ENCODE data around the gene ECHDC3. TPM values are rescaled to one million over a fixed set of nuclear protein-coding genes. Genes with fewer than 3 reads are reported as not detected.

ECHDC3 gene
- total and polyA plus RNA-seq, 10 of the 15 experiments (the other 5 are each of a cell fraction or from before 2014, with no cell fraction given), result 0.16 to 10.0 (median 6.0) TPM

GRCh38 chr10:11702264-11702663 is 39.9 kb upstream of the ECHDC3 start:
- no peak for DNase-seq (ENCODE audit: low read depth, low spot score)
- Histone ChIP-seq H3K9me3 (replicated peaks; ENCODE audit: control insufficient read depth, insufficient read depth, low read length) (no peaks in the 10 kb centered on the region; the same call in 2 of the 3 replicates), H3K27me3 (replicated peaks in 1 of 2; ENCODE audit: control insufficient read depth in 2 of 2, insufficient read depth in 2 of 2, low read length in 1 of 2) (no peaks in the 10 kb centered on the region), H3K27ac (ENCODE audit: control insufficient read depth, insufficient read depth) (no peak overlapping the region), H3K4me3 (no peak overlapping the region), H2AFZ (ENCODE audit: control insufficient read depth, low read depth, low read length) (no peak overlapping the region), H3K4me1 (ENCODE audit: control insufficient read depth, insufficient read depth, low read length) (peaks cover 28% of the 10 kb centered on the region), H3K36me3 (ENCODE audit: control insufficient read depth in 2 of 2, insufficient read depth in 2 of 2, low read length in 1 of 2) (no peaks in the 10 kb centered on the region), H3K79me2 (ENCODE audit: control insufficient read depth, insufficient read depth, low read length) (no peaks in the 10 kb centered on the region), H3K9ac (ENCODE audit: control insufficient read depth, insufficient read depth, low read length) (no peak overlapping the region), H3K4me2 (ENCODE audit: control insufficient read depth, insufficient read depth) (no peak overlapping the region), H4K20me1 (ENCODE audit: control insufficient read depth, insufficient read depth) (no peaks in the 10 kb centered on the region)
- SMC1A ChIA-PET (ENCODE audit: uncharacterized antibody, unreplicated experiment), result interaction anchor here (0.8 kb wide), 1 partner anchor 55 kb away, joined by 4 read pairs; no protein-coding TSS in a partner anchor
- RAD21 ChIA-PET (ENCODE audit: unreplicated experiment), result no interaction called here
- intact Hi-C loops (cut with micrococcal nuclease; ENCODE audit: unreplicated experiment), result no loop called here
- WGBS (ENCODE audit: insufficient coverage, insufficient replicate concordance, low lambda C conversion rate, missing lambda C conversion rate), result 72% methylated on average over 4 of the region's 4 CpGs
- in situ Hi-C loops (cut with MboI), result no loop called here
- CTCF ChIA-PET, result interaction anchor here (1.3 kb wide), 1 partner anchor 186 kb away, joined by 3 read pairs; no protein-coding TSS in a partner anchor
- BruUV-seq (replicated peaks), result no TSS peak
- no peak for ATAC-seq
- TF ChIP-seq PBX3 (IDR thresholded peaks at IDR 0.05; ENCODE audit: insufficient replicate concordance, low read depth, low read length) (no peak), EP300 (IDR thresholded peaks at IDR 0.05; ENCODE audit: borderline replicate concordance in 1 of 2, control insufficient read depth in 1 of 2, low read depth in 2 of 2, low read length in 2 of 2) (no peak), HDAC6 (IDR thresholded peaks at IDR 0.05; ENCODE audit: unreplicated experiment) (no peak), RELA (IDR thresholded peaks at IDR 0.05; ENCODE audit: borderline replicate concordance, partially characterized antibody) (no peak), CEBPZ (IDR thresholded peaks at IDR 0.05; ENCODE audit: low read depth, low read length) (no peak), CBX5 (IDR thresholded peaks at IDR 0.05; ENCODE audit: low read depth) (no peak), FOS (IDR thresholded peaks at IDR 0.05; ENCODE audit: borderline replicate concordance, extremely low read depth, insufficient read length) (no peak)
- no peak for FAIRE-seq
- POLR2A ChIA-PET, result no interaction called here
